Activated CD8-positive, alpha-beta memory T cell treated with anti-CD3 and anti-CD28 coated beads for 48 hours (primary cell): ENCODE data around the gene CDKN2AIP.

ENCODE experiments used
- DNase-seq, 3 experiments: peaks; one replicate each; pipeline ENCODE4 v3.0.0-alpha.2; 2020; ENCODE audit warnings: low read depth in 2 of 3, low spot score in 2 of 3

Gene CDKN2AIP

DNA sequence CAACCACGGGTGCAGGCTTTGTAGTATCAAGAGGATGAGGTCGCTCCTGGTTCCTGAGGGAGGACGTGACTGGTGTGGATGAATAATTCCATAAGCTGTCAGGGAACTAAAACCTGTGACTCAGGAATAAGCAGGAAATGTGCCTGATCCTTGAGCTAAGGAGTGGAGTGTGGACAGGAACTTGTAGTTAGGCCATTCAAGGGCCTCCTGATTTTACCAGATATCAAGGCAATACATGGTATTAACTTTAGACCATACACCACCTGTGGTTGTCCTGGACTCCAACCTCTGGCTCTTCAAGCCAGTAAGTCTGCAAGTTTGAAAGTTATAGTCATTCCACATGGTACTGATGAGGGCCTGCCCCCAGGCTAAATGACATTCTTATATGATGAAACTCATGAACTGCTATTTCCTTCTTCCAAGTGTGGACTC, 48.4 kb downstream of the CDKN2AIP start:
- DNase-seq: no peak

DNA sequence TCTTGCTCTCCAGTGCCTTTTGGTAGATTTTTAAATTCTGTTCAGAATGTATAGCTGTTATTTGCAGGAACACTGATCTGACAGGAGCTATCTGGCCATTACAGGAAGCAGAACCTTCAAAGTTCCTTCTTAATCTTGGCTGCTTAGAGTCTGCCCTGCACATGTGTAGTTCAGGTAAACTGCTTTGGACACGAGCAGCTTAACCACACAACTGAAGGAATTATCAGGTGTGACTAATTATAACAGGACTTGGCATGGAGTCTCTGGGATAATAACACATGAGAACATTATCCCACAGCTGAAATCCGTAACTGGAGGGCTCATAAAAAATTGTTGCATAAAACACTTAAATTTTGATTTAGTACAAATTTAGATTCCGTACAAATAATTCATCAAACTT, 48.8 kb downstream of the CDKN2AIP start:
- no peak for DNase-seq

DNA sequence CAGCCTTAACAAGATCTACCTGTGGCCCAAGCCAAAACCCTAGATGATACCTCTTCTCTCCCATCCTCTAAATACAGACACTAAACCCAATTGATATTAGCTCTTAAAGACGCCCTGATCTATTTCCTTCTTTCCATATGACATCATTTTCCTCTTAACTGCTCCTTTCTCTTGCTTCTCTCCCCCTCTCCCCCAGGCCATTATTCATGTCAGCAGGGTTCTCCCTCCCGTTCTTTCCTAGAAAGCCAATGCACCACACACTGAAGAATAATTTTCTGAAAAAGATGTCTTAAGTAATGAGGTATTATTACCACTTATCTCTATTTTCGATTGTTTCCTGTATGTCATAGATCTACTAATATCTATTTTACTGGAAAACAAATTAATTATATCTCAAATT, 50.7 kb downstream of the CDKN2AIP start:
- no peak for DNase-seq
